GM18498 (cell line): ENCODE data around the gene ATG13.

Source experiments
- ATAC-seq: cut with Tn5 transposase; IDR thresholded peaks from one replicate; pipeline ENCODE4 v1.9.1; 2021; ENCODE audit warnings: mild to moderate bottlenecking, moderate library complexity; ENCODE audit not compliant: unreplicated experiment

ATG13 gene

DNA sequence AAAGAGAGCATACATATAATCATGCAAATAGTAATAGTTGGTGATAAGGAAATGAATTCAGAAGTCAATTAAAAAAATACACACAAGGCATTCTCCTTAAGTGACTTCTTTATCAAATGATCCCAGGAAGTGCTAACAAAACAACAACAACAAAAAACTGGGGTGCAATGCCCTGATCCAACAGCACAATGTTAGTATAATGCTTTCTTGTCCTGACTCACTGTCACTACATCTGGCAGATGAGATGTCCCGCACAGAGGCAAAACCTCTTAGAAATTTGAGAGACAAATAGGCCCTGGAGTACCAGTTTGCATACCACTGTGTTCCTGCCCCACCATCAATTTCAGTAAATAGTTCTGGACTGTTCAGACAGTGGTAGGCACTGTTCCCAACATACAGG is 12.6 kb upstream of the ATG13 start:
- ATAC-seq: no peak

DNA sequence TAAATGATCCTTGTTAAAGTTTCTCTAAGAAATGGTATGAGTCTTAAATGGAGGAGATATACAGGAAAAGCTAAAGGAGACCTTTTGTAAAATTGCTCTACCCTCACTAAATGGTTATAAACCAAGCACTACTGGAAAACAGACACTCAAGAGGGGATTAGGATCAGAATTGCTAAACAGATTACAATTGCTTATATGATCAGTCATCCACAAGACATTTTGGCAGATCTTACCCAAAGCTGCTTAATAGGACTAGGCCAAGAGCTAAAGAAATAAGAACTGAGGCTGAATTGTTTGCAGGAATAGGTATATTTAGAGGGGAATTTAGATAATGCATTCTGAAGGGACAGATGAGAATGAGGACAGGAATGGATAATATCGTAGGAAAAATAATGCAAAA is 9.8 kb upstream of the ATG13 start:
- ATAC-seq: no peak

DNA sequence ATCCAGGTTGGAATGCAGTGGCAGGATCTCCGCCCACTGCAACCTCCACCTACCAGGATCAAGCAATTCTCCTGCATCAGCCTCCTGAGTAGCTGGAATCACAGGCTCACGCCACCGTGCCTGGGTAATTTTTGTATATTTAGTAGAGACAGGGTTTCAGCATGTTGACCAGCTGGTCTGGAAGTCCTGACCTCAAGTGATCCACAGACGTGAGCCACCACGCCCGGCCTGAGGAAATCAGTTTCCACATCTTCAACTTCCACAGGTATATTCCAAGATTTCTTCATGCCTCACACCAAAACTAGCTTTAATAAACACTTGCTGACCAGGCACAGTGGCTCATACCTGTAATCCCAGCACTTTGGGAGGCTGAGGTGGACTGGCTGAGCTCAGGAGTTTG is 8.0 kb upstream of the ATG13 start:
- no peak for ATAC-seq

DNA sequence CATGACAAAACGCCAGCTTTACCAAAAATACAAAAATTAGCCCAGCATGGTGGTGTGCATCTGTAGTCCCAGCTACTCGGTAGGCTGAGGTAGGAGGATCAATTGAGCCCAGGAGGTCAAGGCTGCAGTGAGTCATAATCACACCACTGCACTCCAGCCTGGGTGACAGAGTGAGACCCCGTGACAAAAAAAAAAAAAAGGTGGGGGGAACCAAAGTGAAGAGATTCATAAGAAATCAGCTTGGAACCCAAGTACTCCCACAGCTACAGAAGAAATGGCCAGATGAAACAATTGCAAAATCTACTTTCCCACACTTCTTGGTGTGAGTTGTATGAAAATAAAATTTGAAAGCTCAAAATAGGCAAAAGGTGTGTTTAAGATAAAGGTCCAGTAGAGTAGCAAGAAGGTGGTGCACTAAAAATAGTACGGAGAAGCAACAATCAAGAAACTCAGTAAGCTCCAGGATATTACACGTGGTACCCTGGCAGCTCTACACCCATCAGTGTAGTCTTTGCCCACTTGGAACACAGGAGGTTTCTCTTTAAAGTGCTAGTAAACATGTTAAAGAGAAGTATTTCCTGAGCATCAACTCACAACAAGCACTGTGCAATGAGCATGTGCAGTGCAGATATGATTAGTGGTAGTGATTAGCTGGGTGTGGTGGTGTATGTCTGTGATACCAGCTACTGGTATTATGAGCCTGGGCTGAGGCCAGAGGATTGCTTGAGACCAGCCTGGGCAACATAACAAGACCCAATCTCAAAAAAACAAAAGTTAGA is 5.6 kb upstream of the ATG13 start:
- no peak for ATAC-seq

DNA sequence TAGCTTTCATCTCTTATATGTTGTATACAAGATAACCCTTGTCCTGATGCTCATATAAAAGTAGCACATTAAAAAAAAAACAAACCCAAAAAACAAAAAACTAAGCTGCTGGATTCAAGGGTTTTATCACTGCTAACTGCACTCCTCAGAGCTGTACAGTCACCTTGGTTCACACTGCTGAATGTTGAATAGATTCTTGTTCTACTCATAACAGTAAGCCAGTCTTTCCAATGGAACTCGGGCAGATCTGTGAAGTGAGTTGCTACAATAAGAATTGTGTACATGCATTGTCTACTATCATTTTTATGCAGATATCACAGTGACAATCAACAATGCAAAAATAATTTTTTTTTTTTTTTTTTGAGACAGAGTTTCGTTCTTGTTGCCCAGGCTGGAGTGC is 5.0 kb upstream of the ATG13 start:
- ATAC-seq: no peak

DNA sequence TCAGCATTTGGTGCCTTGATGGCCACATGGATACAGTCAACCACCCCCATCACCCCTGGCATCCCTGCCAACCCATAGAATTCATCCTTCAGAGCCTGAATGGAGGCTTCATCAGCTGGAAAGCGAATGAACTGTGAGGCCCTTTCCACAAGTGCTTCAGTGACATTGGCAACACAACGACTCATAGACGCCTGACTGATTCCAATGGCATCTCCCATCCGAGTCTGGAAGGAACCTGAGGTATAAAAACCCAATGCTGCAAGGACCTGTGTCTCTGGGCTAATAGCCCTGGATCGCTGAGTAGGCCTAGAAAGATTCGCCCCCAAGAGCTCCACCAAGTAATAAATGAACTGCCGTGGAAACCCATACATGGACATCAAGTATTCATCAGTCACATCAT is 1.6 kb upstream of the ATG13 start:
- no peak for ATAC-seq

DNA sequence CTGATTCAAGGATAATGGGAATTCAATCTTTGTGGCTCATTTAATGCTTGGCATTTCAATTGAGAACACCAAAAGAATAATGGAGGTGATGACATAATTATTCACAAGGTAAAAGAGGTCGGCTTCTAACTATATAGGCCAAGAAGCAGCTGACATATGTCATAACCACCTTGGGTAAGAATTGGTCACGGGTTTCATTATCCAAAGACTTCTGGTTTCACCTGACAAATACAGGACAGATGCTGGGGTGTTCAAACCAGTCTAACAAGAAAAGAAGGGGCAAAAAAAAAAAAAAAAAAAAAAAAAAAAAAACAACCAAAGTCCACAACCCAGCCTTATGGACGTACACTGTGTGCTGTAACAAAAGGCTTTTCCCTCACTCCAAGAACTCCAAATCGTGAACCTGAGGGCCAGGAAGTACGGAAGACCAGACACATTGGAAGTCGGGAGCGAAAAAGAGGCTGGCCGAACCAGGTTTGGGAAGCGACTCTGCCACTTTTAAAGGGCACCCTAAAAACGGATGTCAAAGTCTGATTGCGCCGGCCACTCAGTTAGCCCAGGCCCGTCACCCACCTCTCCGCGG is 711 bp upstream of the ATG13 start:
- ATAC-seq: no peak

DNA sequence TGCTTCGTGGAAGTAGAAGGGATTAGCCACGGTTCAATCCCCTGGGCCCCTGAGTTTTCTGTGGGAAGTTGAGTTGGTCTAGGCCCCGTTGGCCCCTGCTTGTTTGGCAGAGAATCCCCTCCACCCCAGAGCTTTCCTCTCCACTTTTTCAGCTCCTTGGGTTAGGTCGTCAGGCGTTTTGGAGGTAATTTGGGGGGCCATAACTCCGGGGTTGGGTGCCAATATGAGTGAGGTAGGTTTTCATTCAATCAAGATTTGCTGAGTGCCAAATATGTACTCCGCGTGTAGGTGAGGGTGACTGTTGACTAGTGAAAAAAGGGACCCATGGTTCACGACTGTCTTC is 590 bp downstream of the ATG13 start:
- no peak for ATAC-seq

DNA sequence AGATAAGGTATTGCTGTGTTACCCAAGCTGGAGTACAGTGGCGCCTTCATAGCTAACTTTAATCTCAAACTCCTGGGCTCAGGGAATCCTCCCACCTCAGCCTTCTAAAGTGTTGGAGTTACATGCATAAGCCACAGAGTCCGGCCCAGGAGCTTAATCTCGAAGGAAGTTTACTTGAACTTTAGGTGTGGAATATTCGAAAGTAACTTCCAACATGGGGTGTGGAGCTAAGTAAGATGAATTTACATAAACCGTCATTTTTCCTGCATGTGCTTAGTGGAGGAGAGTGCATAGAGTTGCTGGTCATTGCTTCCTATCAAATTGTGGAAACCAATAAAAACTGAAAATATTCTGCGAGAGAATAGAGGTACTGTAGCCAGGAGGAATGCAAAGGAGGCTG is 1.5 kb downstream of the ATG13 start:
- ATAC-seq: no peak

DNA sequence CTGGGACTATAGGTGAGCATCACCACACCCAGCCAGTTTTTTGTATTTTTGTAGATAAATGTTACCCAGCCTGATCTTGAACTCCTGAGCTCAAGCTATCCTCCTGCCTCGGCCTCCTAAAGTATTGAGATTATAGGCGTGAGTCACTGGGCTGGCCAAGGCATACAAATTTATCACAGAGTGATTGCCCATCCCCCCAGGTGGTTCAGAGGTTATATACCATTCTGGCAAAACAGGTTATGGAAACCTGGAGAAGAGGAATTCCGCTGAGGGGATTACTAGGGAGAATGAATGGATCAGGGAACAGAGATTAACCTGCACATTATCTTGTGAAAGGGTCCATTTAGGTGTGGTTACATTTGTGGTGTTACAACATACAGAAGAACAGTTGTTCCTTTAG is 8.1 kb downstream of the ATG13 start:
- ATAC-seq: no peak

DNA sequence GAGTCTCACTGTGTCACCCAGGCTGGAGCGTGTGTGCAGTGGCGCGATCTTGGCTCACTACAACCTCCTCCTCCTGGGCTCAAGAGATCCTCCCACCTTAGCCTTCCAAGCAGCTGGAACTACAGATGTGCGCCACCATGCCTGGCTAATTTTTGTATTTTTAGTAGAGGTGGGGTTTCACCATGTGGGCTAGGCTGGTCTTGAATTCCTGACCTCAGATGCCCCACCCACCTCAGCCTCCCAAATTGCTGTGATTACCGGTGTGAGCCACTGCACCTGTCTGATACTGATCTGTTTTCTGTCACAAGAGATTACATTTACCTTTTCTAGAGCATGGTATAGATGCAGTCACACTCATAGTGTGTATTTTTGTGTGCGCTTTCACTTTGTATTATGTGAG is 11.6 kb downstream of the ATG13 start:
- no peak for ATAC-seq

DNA sequence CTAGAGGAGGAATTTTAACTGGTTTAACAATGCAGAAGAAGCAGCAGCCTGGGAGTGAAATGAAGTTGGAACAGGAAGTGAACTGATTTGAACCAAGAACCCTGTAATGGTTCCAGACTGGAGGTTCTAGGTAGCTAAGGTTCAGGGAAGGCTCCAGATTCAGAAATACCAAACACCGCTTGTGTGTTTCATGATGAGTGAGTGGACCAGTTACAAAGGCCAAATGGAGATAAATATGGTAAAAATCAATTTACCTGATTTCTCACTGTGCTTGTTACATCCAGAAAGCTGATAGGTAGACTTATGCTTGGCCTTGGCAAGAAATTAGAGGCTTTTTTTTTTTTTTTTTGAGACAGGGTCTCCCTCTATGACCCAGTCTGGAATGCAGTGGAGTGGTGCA is 12.9 kb downstream of the ATG13 start:
- no peak for ATAC-seq

DNA sequence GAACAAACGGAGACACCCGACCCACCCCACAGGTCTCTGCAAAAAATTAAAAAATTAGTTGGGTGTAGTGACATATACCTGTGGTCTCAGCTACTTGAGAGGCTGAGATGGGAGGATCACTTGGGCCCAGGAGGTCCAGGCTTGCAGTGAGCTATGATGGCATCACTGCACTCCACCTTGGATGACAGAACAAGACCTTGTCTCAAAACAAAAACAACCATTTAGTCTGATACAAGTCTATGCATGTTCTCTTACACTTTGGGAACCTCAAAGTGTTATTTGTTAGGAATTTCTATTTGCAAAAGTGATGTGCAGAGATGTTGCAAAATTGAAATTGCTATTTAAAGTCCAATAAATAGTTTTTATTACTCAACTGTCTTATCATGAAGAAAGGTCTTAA is 14.3 kb downstream of the ATG13 start:
- no peak for ATAC-seq

DNA sequence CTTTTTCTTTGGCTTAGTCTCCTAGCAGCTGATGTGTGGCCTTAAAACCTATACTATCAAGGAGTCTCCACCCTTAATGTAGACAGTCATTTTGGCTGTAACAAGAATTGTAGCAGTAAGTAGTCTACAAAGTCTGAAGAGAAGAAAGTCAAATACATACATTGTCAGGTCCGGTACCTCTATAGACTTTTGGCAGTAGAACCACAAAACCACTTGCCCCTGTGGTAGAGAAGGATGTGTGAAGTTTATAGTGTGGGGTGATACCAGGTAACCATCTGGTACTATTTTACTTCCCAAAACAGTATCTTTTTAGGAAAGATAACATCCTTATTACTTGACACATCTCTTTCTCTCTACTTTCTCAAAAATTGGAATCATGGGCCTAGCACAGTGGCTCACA is 15.1 kb downstream of the ATG13 start:
- ATAC-seq: no peak

DNA sequence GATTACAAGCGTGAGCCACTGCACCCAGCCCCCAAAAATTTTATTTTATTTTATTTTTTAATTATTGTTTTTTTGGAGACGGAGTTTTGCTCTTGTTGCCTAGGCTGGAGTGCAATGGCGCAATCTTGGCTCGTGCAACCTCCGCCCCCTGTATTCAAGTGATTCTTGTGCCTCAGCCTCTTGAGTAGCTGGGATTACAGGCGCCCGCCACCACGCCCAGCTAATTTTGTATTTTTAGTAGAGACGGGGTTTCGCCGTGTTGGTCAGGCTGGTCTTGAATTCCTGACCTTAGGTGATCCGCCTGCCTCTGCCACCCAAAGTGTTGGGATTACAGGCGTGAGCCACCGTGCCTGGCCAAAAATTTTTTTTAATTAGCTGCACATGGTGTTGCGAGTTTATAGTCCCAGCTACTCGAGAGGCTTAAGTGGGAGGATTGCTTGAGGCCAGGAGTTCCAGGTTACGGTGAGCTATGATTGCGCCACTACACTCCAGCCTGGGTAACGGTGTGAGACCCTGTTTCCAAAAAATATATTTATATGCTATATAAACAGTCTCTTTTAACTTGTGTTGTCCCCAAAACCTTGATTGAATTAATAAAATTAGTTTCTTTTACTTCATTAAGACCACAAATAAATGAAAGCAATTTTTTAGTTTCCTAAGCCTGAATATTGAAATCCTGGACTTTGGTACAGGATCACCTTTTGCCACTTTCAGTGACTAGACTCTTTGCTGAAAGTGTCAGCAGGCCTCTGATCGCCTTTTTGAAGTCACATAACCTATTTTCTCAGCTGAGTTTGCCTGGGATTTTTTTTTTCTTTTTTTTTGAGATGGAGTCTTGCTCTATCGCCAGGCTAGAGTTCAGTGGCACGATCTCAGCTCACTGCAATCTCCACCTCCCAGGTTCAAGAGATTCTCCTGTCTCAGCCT is 16.2 kb downstream of the ATG13 start:
- ATAC-seq: no peak

DNA sequence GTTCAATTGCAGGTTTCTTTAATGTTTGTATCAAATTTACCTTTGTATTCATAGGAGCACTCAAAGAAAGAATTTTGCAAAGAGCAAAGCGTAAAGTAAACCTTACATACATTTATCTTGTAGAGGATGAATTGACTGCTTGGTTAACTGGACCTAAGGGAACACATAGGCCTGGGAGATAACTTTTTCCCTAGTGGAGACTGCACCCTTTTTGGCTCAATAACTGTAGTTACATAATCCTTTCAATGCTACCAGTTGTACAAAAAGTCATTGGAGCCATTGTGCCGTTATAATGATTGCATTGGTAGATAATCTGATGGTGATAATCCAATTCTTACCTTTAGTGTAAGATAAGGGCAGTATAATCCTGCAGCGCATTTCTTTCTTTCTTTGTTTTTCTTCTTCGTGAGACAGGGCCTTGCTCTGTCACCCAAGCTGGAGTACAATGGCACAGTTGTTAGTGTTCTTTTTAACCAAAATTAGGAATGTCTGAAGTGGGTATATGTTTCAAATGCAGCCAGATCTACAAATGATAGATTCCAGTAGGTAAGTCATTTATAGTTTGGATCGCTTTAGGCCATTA is 18.3 kb downstream of the ATG13 start:
- no peak for ATAC-seq

DNA sequence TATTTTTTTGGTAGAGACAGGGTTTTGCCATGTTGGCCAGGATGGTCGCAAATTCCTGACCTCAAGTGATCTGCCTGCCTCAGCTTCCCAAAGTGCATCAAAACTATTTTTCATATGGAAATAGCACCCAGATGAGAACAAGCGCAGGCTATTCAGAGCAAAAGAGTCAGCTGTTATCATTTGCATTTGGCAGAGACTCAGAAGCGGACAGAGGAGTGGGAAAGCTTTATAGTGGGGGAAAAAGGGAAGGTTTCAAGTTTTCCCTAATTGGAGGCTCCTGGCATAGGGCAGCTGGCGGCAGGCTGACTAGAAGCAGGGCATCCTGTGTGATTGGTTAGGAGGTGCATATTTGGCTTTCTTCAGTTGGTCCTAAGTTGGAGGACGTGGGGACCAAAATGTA is 20.2 kb downstream of the ATG13 start:
- no peak for ATAC-seq

DNA sequence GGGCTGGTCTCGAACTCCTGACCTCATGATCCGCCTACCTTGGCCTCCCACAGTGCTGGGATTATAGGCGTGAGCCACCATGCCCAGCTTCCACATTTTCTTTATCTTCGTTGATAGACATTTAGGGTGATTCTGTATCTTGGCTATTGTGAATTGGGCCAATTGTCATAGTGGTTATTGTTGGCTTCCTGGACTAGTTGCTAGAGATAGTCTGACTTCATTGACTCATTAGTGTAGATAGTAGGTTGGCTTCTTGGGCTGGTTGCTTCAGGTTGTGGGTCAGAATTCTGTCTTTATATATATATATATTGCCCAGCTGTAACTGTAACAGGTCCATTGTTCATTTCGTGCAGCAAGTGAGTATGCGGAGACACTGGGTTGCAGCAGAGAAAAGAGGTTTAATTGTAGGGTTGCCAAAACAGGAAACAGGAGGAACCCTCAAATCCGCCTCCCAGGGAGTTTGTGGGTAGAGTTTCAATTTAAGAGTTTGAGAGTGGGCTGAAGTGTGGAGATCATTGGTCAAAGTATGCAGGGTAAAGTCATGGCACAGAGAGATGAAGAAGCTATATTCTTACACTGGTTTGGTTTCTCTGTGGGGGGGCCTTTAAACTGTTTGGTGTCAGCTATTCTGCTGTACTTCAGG is 22.0 kb downstream of the ATG13 start:
- ATAC-seq: no peak

DNA sequence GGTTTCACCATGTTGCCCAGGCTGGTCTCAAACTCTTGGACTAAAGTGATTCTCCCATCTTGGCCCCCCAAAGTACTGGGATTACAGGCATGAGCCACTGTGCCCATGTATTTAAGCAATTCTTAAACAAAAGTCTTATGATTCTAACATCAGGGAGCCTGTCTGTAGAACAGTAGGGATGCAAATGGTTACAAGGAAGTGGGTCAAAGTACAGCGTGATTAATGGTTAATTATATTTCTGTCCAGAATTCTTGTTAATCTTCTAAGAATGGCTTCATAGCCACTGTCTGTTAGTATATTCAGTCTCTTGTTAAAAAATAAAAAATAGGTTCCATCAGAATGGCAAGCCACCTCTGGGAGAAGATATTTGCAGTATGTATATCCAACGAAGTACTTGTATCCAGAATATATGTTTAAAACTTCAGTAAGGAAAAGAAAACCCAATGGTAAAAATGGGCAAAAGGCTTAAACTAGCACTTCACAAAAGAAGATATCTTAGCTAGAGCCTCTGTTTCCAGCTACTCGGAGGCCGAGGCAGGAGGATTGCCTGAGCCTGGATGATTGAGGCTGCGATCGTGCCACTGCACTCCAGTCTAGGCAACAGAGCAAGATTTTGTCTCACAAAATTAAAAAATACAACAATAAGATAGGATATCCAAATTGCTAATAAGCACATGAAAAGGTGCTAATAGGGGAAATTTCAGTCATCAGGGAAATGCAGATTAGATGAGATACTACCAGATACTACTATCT is 22.9 kb downstream of the ATG13 start:
- no peak for ATAC-seq

DNA sequence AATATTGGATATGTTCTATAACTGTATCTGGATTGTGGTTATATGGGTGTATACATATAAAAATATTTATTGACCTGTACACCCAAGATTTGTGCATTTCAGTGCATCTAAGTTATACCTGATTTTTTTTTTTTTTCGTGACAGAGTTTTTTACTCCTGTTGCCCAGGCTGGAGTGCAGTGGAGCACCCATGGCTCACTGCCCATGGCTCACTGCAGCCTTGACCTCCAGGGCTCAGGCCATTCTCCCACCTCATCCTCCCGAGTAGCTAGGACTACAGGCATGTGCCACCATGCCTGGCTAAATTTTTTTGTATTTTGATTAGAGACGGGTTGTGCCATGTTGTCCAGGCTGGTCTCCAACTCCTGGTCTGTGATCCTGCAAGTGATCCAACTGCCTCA is 24.3 kb downstream of the ATG13 start:
- no peak for ATAC-seq
